CD4-positive, alpha-beta T cell (primary cell): ENCODE measurements around the gene PPP2R5C. TPM values are rescaled to one million over a fixed set of nuclear protein-coding genes. Genes with fewer than 3 reads are reported as not detected.
A peak's percentile ranks its signal among the peaks of the same experiment; 100 is the strongest.
"Not testable (repeated sequence)": the region's sequence is repeated elsewhere in the genome, so short reads cannot be mapped to it uniquely, and the experiment has no call there.

Source experiments
- ATAC-seq: fragments of 200-7000 bp; cut with Tn5 transposase; one replicate; pipeline ENCODE4 v1.10.0; 2022; ENCODE audit warnings: mild to moderate bottlenecking; ENCODE audit not compliant: poor library complexity
- CTCF ChIA-PET: fragments of 350-600 bp; sonication (Branson Sonifier 250); formaldehyde crosslinking; loops from one replicate; lab custom pipeline; 2021; ENCODE audit warnings: antibody characterized with exemption, inconsistent platforms; lab: Charles Lee
- POLR2A ChIA-PET: fragments of 350-600 bp; sonication (Branson Sonifier 250); formaldehyde crosslinking; loops from one replicate; lab custom pipeline; 2021; ENCODE audit warnings: antibody characterized with exemption, inconsistent platforms; lab: Charles Lee
- DNase-seq, 14 experiments: peaks; one replicate each; pipeline ENCODE4 v3.0.0-alpha.2; 2013 to 2020; ENCODE audit warnings: mixed read lengths in 2 of 14
- H3K27ac ChIP-seq, 2 donors: one replicate each; pipeline versions ENCODE4 v1.5.1 to v1.7.0; 2013; ENCODE audit warnings: low read length in 2 of 2, low read depth in 1 of 2, mild to moderate bottlenecking in 1 of 2
- H3K27me3 ChIP-seq, 2 experiments: 1 replicate in 1 of 2; 2 replicates in 1 of 2; pipeline versions ENCODE4 v1.6.1 to v1.7.0; 2013; ENCODE audit warnings: low read length in 2 of 2, control low read depth in 1 of 2, mild to moderate bottlenecking in 1 of 2, moderate library complexity in 1 of 2; ENCODE audit not compliant: insufficient read depth in 2 of 2, control insufficient read depth in 1 of 2
- H3K36me3 ChIP-seq: one replicate; pipeline ENCODE4 v1.6.1; 2013; ENCODE audit warnings: low read length, control low read depth; ENCODE audit not compliant: insufficient read depth
- H3K4me1 ChIP-seq: one replicate; pipeline ENCODE4 v1.6.1; 2013; ENCODE audit warnings: low read length, control low read depth; ENCODE audit not compliant: insufficient read depth
- H3K4me3 ChIP-seq: one replicate; pipeline ENCODE4 v1.5.1; 2013; ENCODE audit warnings: mild to moderate bottlenecking, low read length, moderate library complexity
- H3K9me3 ChIP-seq, 2 experiments: 1 replicate in 1 of 2; 2 replicates in 1 of 2; pipeline versions ENCODE4 v1.6.1 to v1.7.0; 2013; ENCODE audit warnings: low read length in 2 of 2, mild to moderate bottlenecking in 2 of 2, control low read depth in 1 of 2, moderate library complexity in 1 of 2; ENCODE audit not compliant: control insufficient read depth in 1 of 2, insufficient read depth in 1 of 2
- H3K27ac Mint-ChIP-seq: one replicate; pipeline ENCODE4 v1.8.0; 2020; ENCODE audit warnings: mixed read lengths
- H3K27me3 Mint-ChIP-seq: one replicate; pipeline ENCODE4 v1.8.0; 2021; ENCODE audit warnings: mixed read lengths
- H3K36me3 Mint-ChIP-seq: one replicate; pipeline ENCODE4 v1.8.0; 2021; ENCODE audit warnings: low read depth, mixed read lengths
- H3K4me1 Mint-ChIP-seq: one replicate; pipeline ENCODE4 v1.8.0; 2021; ENCODE audit warnings: low read depth, mixed read lengths
- H3K4me3 Mint-ChIP-seq: one replicate; pipeline ENCODE4 v1.8.0; 2020; ENCODE audit warnings: mild to moderate bottlenecking, mixed read lengths
- H3K9me3 Mint-ChIP-seq: one replicate; pipeline ENCODE4 v1.8.0; 2020; ENCODE audit warnings: mixed read lengths
- CTCF ChIP-seq: fragments of 200-600 bp; IDR thresholded peaks from one replicate; pipeline ENCODE4 v1.8.0; 2022; ENCODE audit warnings: antibody characterized with exemption, mild to moderate bottlenecking
- intact Hi-C, 2 experiments: fragments of 100-400 bp; cut with DNase I in 1 of 2; cut with micrococcal nuclease in 1 of 2; formaldehyde crosslinking; loops; one replicate each; pipeline versions ENCODE4 v1.15.1 to v1.9.0; 2023 to 2025; cut with DNase I, micrococcal nuclease
- total RNA-seq, 174 experiments: library from RNA in 2 of 174; stranded (reverse) in 2 of 174; gene quantifications; one replicate each; pipeline ENCODE4 v1.2.3 and lab custom pipeline; 2021 to 2026

The PPP2R5C gene
- total RNA-seq, 2 experiments from 2014 or later: 463 to 487 TPM

GRCh38 chr14:101721951-101722661, 39.4 kb upstream of the PPP2R5C start:
- DNase-seq (peak; percentile 65 to 95 (median 77)), ATAC-seq (peak; percentile 77)
- H3K9me3 ChIP-seq: no peaks in the 10 kb centered on the region
- H3K4me3 ChIP-seq: peak overlapping the region; percentile 31
- intact Hi-C loops: loop anchor here (1.0 to 5.0 kb wide), 6 partner anchors 9 to 100 kb away; no protein-coding TSS in a partner anchor
- H3K27ac ChIP-seq: peak overlapping the region; percentile 84 to 87
- H3K9me3 Mint-ChIP-seq: no peaks in the 10 kb centered on the region
- peak overlapping the region; percentile 70 for H3K4me3 Mint-ChIP-seq
- CTCF ChIA-PET: interaction anchor here (0.6 to 3.2 kb wide), 10 partner anchors 9 to 1661 kb away, joined by 3 to 23 read pairs (median 4); no protein-coding TSS in a partner anchor
- TF ChIP-seq CTCF: no peak
- H3K27me3 Mint-ChIP-seq: no peaks in the 10 kb centered on the region
- H3K36me3 Mint-ChIP-seq: no peaks in the 10 kb centered on the region
- peaks cover 61% of the 10 kb centered on the region for H3K4me1 Mint-ChIP-seq
- POLR2A ChIA-PET: interaction anchor here (0.5 to 5.0 kb wide), 22 partner anchors 9 to 263 kb away, joined by 3 to 79 read pairs (median 5); partner anchors contain the start of gene PPP2R5C
- peaks cover 61% of the 10 kb centered on the region for H3K4me1 ChIP-seq
- no peaks in the 10 kb centered on the region for H3K27me3 ChIP-seq
- peak overlapping the region; percentile 95 for H3K27ac Mint-ChIP-seq
- no peaks in the 10 kb centered on the region for H3K36me3 ChIP-seq

- intact Hi-C loops: loop anchor here (2.0 to 5.0 kb wide), 2 partner anchors 14 to 99 kb away; no protein-coding TSS in a partner anchor
- peak overlapping the region; percentile 95 for H3K27ac Mint-ChIP-seq
- no peaks in the 10 kb centered on the region for H3K27me3 Mint-ChIP-seq
- Histone ChIP-seq H3K27ac (peak overlapping the region in 1 of 2 donors; percentile 84), H3K36me3 (no peaks in the 10 kb centered on the region), H3K4me1 (peaks cover 51% of the 10 kb centered on the region), H3K4me3 (no peak overlapping the region), H3K9me3 (no peaks in the 10 kb centered on the region), H3K27me3 (no peaks in the 10 kb centered on the region)
- ChIA-PET CTCF (interaction anchor here (0.6 to 3.2 kb wide), 7 partner anchors 8 to 1662 kb away, joined by 3 to 23 read pairs (median 3); no protein-coding TSS in a partner anchor), POLR2A (interaction anchor here (1.1 to 5.0 kb wide), 10 partner anchors 8 to 101 kb away, joined by 3 to 79 read pairs (median 16); no protein-coding TSS in a partner anchor)
- H3K4me1 Mint-ChIP-seq: peaks cover 63% of the 10 kb centered on the region
- DNase-seq: peak in 2 of 14 experiments; percentile 41 to 48
- H3K9me3 Mint-ChIP-seq: no peaks in the 10 kb centered on the region
- H3K36me3 Mint-ChIP-seq: no peaks in the 10 kb centered on the region
- peak overlapping the region; percentile 67 for H3K4me3 Mint-ChIP-seq
- ATAC-seq: no peak
- no peak for TF ChIP-seq CTCF
Measured at GRCh38 chr14:101723061-101723595, 38.4 kb upstream of the PPP2R5C start.

- H3K4me3 Mint-ChIP-seq, H3K27me3 Mint-ChIP-seq, H3K27ac ChIP-seq, H3K27me3 ChIP-seq, H3K36me3 ChIP-seq, ATAC-seq, H3K9me3 Mint-ChIP-seq, H3K9me3 ChIP-seq, H3K36me3 Mint-ChIP-seq, POLR2A ChIA-PET, H3K4me3 ChIP-seq: not testable (repeated sequence)
- Mint-ChIP-seq H3K27ac (peak overlapping the region; percentile 37), H3K4me1 (peaks cover 59% of the 10 kb centered on the region)
- intact Hi-C loops: loop anchor here in 1 of 2 experiments (2.0 kb wide), 1 partner anchor 33 kb away; no protein-coding TSS in a partner anchor
- peak in 2 of 14 experiments; percentile 41 to 57 for DNase-seq
- CTCF ChIA-PET: interaction anchor here (1.4 kb wide), 1 partner anchor 18 kb away, joined by 4 read pairs; no protein-coding TSS in a partner anchor
- peaks cover 33% of the 10 kb centered on the region for H3K4me1 ChIP-seq
Measured at GRCh38 chr14:101725652-101726051, 35.9 kb upstream of the PPP2R5C start.
